OCI-LY7 (cell line): Measurements from ENCODE around the gene PRICKLE2. TPM values are rescaled to one million over a fixed set of nuclear protein-coding genes. Genes with fewer than 3 reads are reported as not detected.

Experiments used
- BruUV-seq: library from RNA; stranded (reverse); fragments of 400-500 nt; replicated peaks from 2 replicates; lab custom pipeline; 2021; lab: Mats Ljungman, UMichigan
- CTCF ChIA-PET: fragments of 300-600 bp; sonication (Branson Sonifier 250); formaldehyde crosslinking; loops from one replicate; lab custom pipeline; 2022; ENCODE audit warnings: antibody characterized with exemption; ENCODE audit not compliant: unreplicated experiment; lab: Charles Lee
- POLR2A ChIA-PET: fragments of 300-600 bp; sonication (Branson Sonifier 250); formaldehyde crosslinking; loops from one replicate; lab custom pipeline; 2022; ENCODE audit warnings: antibody characterized with exemption; lab: Charles Lee
- DNase-seq: peaks from one replicate; pipeline ENCODE4 v3.0.0-alpha.2; 2015; ENCODE audit warnings: low spot score
- H2AFZ ChIP-seq: fragments of 200-600 bp; sonication (generic), shearing (Covaris generic); 2 replicates; pipeline ENCODE4 v1.6.1; 2014; ENCODE audit warnings: mild to moderate bottlenecking, antibody characterized with exemption, low read length, moderate library complexity
- H3K27ac ChIP-seq: fragments of 200-600 bp; sonication (generic); 2 replicates; pipeline ENCODE4 v1.5.1; 2014; ENCODE audit warnings: mixed run types, low read depth, mild to moderate bottlenecking, moderate library complexity, low read length, inconsistent platforms; ENCODE audit not compliant: poor library complexity, severe bottlenecking
- H3K36me3 ChIP-seq: fragments of 200-600 bp; sonication (generic); 2 replicates; pipeline ENCODE4 v1.6.1; 2014; ENCODE audit warnings: mild to moderate bottlenecking, antibody characterized with exemption, low read length, moderate library complexity, mixed read lengths; ENCODE audit not compliant: insufficient read depth
- H3K4me1 ChIP-seq: fragments of 200-600 bp; sonication (generic); 2 replicates; pipeline ENCODE4 v1.5.1; 2014; ENCODE audit warnings: mild to moderate bottlenecking, low read length; ENCODE audit not compliant: insufficient read depth, poor library complexity, severe bottlenecking
- H3K4me2 ChIP-seq: fragments of 200-600 bp; sonication (generic); 2 replicates; pipeline ENCODE4 v1.6.1; 2014; ENCODE audit warnings: mild to moderate bottlenecking, low read length
- H3K4me3 ChIP-seq: fragments of 200-600 bp; sonication (generic); 2 replicates; pipeline ENCODE4 v1.5.1; 2014; ENCODE audit warnings: mild to moderate bottlenecking, low read depth, low read length; ENCODE audit not compliant: poor library complexity, severe bottlenecking
- H3K79me2 ChIP-seq: fragments of 200-600 bp; sonication (generic); 2 replicates; pipeline ENCODE4 v1.6.1; 2016; ENCODE audit warnings: low read depth, mild to moderate bottlenecking, low read length, moderate library complexity, mixed read lengths; ENCODE audit not compliant: insufficient read depth
- H3K9me2 ChIP-seq: fragments of 200-600 bp; sonication (generic); 2 replicates; pipeline ENCODE4 v1.6.1; 2016; ENCODE audit warnings: mild to moderate bottlenecking, low read length, mixed read lengths; ENCODE audit not compliant: insufficient read depth
- H3K9me3 ChIP-seq: fragments of 200-600 bp; sonication (generic); 2 replicates; pipeline ENCODE4 v1.6.1; 2014; ENCODE audit warnings: mild to moderate bottlenecking, mixed run types, low read length, mixed read lengths
- H4K20me1 ChIP-seq: fragments of 200-600 bp; sonication (generic); 2 replicates; pipeline ENCODE4 v1.6.1; 2014; ENCODE audit warnings: mild to moderate bottlenecking, antibody characterized with exemption, low read length, moderate library complexity, mixed read lengths; ENCODE audit not compliant: insufficient read depth
- CTCF ChIP-seq: fragments of 200-600 bp; sonication (generic); conservative IDR thresholded peaks from 2 replicates; pipeline ENCODE4 v1.5.1; 2014; ENCODE audit warnings: mild to moderate bottlenecking, antibody characterized with exemption, low read length, moderate library complexity, mixed read lengths
- EZH2phosphoT487 ChIP-seq: fragments of 200-600 bp; sonication (generic); IDR thresholded peaks from 2 replicates; pipeline ENCODE4 v1.6.1; 2018; ENCODE audit warnings: low read depth, borderline replicate concordance, mild to moderate bottlenecking, mixed run types, antibody characterized with exemption, low read length, moderate library complexity, mixed read lengths
- intact Hi-C: fragments of 100-400 bp; cut with micrococcal nuclease; formaldehyde crosslinking; loops from one replicate; pipeline ENCODE4 v1.10.0; 2022; ENCODE audit not compliant: unreplicated experiment
- total RNA-seq, 2 experiments: library from RNA; depleted of rRNA in 1 of 2; stranded (reverse); fragments of >200 nt in 1 of 2; shearing (Covaris generic) in 1 of 2; gene quantifications; 2 replicates each; pipeline ENCODE4 v1.2.3, GENCODE V29; 2014 to 2022

PRICKLE2 gene
- total RNA-seq, 2 experiments from 2014 or later, result 2.0 to 3.9 TPM

- TF ChIP-seq CTCF (no peak), EZH2phosphoT487 (no peak)
- Histone ChIP-seq H3K4me2 (no peak overlapping the region), H4K20me1 (no peaks in the 10 kb centered on the region), H3K4me3 (no peak overlapping the region), H3K79me2 (no peaks in the 10 kb centered on the region), H3K36me3 (no peaks in the 10 kb centered on the region), H3K4me1 (no peaks in the 10 kb centered on the region), H3K9me3 (no peaks in the 10 kb centered on the region), H3K9me2 (no peaks in the 10 kb centered on the region), H3K27ac (no peak overlapping the region), H2AFZ (no peak overlapping the region)
- BruUV-seq, result no TSS peak
- DNase-seq, result no peak
- intact Hi-C loops, result no loop called here
- CTCF ChIA-PET, result no interaction called here
- POLR2A ChIA-PET, result interaction anchor here (1.5 kb wide), 1 partner anchor 8 kb away, joined by 4 read pairs; no protein-coding TSS in a partner anchor
Observed at GRCh38 chr3:64048631-64049061, 176.6 kb downstream of the PRICKLE2 start.

- DNase-seq, result no peak
- no peaks in the 10 kb centered on the region for H3K4me1 ChIP-seq
- H4K20me1 ChIP-seq, result no peaks in the 10 kb centered on the region
- no peak overlapping the region for H3K4me2 ChIP-seq
- no peak overlapping the region for H3K27ac ChIP-seq
- CTCF ChIA-PET, result no interaction called here
- TF ChIP-seq EZH2phosphoT487, result no peak
- no peak for TF ChIP-seq CTCF
- H3K9me3 ChIP-seq, result no peaks in the 10 kb centered on the region
- H3K36me3 ChIP-seq, result no peaks in the 10 kb centered on the region
- no peaks in the 10 kb centered on the region for H3K79me2 ChIP-seq
- no peak overlapping the region for H3K4me3 ChIP-seq
- POLR2A ChIA-PET, result no interaction called here
- H3K9me2 ChIP-seq, result no peaks in the 10 kb centered on the region
- no TSS peak for BruUV-seq
- intact Hi-C loops, result no loop called here
- no peak overlapping the region for H2AFZ ChIP-seq
Observed at GRCh38 chr3:64047787-64048186, 177.5 kb downstream of the PRICKLE2 start.

- ChIA-PET CTCF (no interaction called here), POLR2A (no interaction called here)
- no peak for TF ChIP-seq CTCF
- TF ChIP-seq EZH2phosphoT487, result no peak
- H4K20me1 ChIP-seq, result no peaks in the 10 kb centered on the region
- DNase-seq, result no peak
- no peaks in the 10 kb centered on the region for H3K9me3 ChIP-seq
- H3K36me3 ChIP-seq, result no peaks in the 10 kb centered on the region
- H3K9me2 ChIP-seq, result no peaks in the 10 kb centered on the region
- no peaks in the 10 kb centered on the region for H3K79me2 ChIP-seq
- no peaks in the 10 kb centered on the region for H3K4me1 ChIP-seq
- BruUV-seq, result no TSS peak
- H3K4me2 ChIP-seq, result no peak overlapping the region
- H3K4me3 ChIP-seq, result no peak overlapping the region
- intact Hi-C loops, result no loop called here
- H3K27ac ChIP-seq, result no peak overlapping the region
- no peak overlapping the region for H2AFZ ChIP-seq
Observed at GRCh38 chr3:64046996-64047594, 178.2 kb downstream of the PRICKLE2 start.
